GM18867 (cell line): ENCODE results near the gene PARD3B.

ENCODE experiments used
- ATAC-seq: cut with Tn5 transposase; IDR thresholded peaks from one replicate; pipeline ENCODE4 v1.9.1; 2021; ENCODE audit warnings: mild to moderate bottlenecking, moderate library complexity; ENCODE audit not compliant: unreplicated experiment

Gene PARD3B

DNA sequence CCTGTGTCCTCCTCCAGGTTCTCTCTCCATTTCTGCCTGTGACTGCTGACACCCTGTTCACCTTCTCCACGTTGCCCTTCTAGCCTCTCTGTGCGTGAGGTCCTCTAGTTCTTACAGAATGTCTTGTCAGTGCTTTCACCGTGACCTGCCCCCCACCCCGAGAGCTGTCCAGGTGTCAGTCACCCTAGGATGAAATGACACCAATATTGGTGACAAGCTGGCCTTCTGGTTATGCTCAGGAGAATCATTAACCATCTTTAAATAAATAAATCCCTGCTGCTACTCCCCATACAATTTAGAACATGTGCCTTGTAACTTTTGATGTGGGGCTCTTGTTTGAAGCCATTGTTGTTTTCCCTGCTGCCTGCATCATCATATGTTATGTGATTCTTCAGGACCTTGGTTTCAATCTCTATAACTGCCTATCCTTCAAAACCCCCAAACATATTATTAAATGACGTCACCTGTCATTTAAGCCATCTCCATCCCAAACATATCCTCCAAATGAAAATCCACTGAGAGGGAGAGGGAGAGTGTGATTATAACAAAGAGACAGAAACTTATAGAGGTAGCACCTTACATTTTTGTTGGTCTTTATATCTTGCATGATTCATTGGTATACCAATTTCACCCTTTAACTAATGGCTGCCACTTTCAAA is 496.3 kb downstream of the PARD3B start:
- no peak for ATAC-seq

- no peak for ATAC-seq
Measured at GRCh38 chr2:205043285-205043684, 498.0 kb downstream of the PARD3B start.

DNA sequence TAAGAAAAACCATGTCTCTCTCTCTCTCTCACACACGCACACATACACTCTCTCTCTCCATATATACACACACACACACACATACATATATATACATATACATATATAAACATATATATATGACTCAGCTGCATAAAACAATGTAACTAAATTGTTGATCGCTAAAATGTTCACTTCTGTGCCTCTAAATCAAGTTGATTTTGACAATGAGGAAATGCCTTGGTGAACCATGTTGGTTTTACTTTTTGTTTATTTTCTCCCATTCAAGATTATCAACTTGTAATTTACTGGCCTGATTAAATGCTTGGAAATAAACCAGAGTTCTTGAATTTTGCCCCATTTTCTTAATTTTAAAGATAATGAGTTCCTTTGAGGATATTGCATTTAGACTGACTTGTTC is 500.4 kb downstream of the PARD3B start:
- no peak for ATAC-seq

GRCh38 chr2:205047273-205047839 is 502.1 kb downstream of the PARD3B start:
- no peak for ATAC-seq

DNA sequence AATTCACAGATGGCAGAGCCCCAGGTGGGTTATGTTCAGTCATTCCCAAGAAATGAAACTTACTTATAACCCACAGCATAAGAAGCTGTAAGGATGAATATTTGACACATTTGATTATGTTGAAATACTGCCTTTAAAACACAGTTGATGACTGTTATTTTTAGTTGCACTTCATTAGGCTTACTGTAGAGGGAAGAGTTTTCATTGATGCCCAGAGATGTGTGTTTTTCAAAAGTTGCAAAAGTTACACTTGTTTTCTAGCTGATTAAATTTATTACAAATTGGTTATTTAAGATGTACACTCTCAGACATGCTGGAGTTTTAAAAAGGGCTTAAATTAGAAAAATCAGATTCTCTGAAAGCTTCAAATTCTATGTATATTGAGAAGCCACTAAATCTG is 506.1 kb downstream of the PARD3B start:
- ATAC-seq, result no peak

DNA sequence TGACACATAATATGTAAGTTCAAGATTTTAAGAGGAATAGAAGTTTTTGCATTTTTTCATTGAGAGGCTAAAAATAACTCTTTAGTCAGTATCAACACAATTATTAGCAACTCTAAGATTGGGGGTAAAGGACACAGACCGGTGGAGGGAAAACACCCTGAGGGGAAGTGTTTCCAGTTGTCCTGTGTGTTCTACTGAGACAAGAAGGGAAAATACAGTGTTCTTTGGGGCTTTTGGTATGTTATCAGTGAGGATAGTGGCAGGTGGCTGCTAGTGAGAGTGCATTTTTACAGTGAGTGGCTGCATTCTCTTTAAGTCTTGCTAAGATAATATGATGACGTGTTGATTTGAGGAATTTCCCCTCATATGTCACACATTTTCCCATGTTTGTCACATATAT is 507.5 kb downstream of the PARD3B start:
- ATAC-seq, result no peak

- ATAC-seq, result no peak
Measured at GRCh38 chr2:205053827-205054410, 508.6 kb downstream of the PARD3B start.

DNA sequence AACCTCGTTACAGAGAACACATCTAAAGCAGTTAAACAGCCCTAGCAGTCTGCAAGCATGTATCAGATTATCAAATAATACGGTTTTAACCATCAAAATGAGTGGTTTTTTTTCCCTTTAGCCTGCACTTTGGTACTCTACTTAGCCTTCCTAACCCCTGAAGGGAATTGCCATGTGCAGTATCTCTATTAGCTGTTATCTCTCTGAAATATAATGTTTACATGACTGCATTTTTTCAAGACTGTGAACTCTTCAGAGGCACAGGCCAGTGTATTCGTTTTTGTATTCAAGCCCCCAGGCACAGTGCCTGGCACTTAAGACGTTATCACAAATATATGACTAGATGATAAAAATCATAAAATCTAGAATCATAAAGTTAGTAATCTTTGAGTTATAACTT is 509.5 kb downstream of the PARD3B start:
- ATAC-seq, result no peak

DNA sequence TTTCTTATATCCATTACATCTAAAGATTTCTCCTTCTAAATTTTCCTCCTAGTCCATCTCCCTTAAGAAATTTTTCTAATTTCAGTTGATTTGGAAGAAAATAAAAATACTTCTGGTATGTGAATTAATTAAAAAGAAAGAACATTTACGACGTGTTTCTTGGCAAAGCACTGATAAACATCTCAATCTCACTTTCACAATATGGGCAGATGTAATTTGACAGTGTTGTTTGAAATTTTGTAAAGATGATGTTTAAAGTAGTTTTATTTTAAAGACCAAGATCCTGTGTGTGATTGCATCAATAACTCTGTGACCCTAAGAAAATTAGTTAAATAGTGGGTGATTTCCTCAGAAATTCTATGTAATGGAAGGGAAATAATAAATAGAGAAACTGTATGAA is 510.0 kb downstream of the PARD3B start:
- ATAC-seq, result no peak

DNA sequence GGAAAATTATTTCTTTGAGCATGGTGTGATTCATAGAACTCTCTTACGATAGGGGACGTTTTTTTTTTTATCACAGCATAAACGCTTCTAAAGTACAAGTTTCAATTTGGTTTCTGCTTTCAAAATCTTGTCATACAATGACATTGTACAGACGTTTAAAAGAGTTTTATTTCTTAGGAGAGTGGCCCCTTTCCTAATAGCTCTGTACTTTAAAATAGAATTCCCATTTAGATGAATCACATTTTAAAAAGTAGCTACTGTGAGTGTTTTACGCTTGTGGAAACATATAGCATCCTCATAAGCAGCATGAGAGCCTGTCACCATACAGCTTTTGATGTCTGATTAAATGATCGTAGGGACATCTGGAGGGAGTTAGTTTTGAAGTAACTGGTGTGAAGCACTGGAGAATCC is 510.9 kb downstream of the PARD3B start:
- no peak for ATAC-seq

GRCh38 chr2:205058409-205058808 is 513.1 kb downstream of the PARD3B start:
- no peak for ATAC-seq

DNA sequence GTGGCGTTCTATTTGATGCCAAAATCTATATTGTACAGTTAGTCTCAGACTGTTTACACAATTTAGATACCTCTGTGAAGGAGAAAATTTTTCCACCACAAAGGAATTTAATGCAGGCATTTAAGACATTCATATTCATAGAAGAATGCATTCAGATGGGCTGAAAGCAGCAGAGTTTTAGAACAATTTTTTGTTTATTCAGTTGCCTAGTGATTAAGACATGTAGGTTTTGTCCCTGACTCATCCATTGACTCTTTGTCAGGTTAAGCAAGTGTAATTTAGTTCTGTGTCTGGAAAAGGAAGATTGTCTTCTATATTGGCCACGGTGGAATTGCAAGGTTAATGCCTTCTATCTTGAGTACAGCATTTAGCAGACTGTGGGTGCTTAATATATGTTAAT is 515.0 kb downstream of the PARD3B start:
- no peak for ATAC-seq

DNA sequence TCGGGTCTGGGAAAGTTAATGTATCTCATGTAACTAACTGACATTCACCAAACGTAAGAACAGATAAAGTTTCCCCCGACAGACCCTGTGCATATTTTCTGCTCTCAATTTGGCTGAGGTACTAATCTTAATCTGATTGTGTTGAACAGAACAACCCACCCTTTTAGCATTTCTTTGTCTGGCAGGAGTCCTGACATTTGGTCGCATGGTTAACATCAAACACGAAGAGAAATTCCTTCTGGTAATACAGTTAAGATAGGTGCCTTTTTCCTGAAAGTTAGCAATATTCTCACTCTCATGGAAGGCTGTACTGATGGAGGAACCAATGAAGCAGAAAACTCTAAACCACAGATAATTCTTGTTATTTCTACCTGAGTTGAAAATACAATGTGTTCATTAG is 520.8 kb downstream of the PARD3B start:
- ATAC-seq, result no peak

DNA sequence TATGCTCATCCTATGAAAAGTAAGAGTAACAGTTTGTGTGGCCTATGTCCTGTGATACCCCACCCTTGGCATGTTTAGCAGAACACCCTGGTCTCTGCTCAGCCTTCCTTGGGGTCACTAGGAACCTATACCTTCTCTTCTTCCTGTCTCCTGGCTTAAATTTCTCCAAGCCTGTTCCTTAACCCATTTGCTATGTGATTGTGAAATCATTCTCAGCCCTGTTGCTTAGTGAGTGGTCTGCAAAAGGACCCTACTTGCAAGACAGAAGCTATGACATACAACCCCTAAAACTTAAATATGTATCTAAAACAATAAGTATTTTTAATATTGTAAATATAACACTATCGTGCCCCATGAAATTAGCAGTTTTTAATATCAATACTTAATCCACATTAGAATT is 524.7 kb downstream of the PARD3B start:
- no peak for ATAC-seq

DNA sequence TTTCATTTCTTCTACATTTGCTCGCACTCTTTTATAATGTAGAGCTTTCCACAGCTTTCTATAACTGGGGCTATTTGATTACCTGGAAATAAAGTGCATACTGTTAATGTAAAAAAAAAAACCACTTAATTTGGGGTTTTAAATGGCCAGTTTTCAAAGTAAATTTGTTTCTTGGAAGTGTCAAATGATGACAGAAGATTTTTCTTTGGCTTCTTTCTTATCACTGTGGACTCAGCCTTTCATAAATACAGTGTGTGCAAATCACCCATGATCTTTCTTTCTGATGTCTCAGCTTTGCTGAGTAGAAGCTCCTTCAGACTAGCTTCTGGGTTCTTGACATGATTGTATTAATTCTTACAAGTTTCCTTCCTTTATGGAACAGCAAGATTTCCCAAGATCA is 525.6 kb downstream of the PARD3B start:
- no peak for ATAC-seq

DNA sequence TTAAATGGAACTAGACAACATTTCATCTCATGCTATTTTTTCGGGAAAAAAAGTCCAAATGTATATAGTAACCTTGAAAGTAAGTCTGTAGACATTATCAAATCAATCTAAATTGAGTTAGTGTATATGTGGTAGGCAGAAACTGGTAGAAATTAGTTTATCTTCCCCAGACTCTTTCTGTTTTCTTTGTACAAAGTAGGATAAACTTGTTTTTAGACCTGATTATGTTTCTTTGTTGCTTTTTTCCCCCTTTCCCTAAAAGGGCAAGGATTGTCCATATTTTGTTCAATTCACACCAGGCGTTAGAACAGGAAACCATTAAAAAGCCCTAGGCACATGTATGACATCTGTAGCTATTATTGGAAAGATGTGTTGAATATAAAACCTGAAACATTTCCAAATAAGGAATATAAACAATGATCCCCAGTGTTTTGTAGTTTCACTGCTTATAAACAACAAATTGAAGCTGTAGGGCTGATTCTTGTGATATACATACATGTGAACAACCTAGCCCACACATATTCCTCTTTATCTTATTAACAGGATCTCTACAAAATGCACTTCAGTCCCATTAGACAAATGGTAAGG is 528.3 kb downstream of the PARD3B start:
- ATAC-seq, result no peak

- no peak for ATAC-seq
Measured at GRCh38 chr2:205076405-205076804, 531.1 kb downstream of the PARD3B start.

GRCh38 chr2:205077159-205077558 is 531.9 kb downstream of the PARD3B start:
- no peak for ATAC-seq

GRCh38 chr2:205078762-205079161 is 533.5 kb downstream of the PARD3B start:
- ATAC-seq, result no peak

GRCh38 chr2:205079173-205079572 is 533.9 kb downstream of the PARD3B start:
- ATAC-seq, result no peak

GRCh38 chr2:205086662-205087061 is 541.4 kb downstream of the PARD3B start:
- no peak for ATAC-seq

- no peak for ATAC-seq
Measured at GRCh38 chr2:205087862-205088261, 542.6 kb downstream of the PARD3B start.
